ENCODE results near the gene LANCL2. TPM values are rescaled to one million over a fixed set of nuclear protein-coding genes. Genes with fewer than 3 reads are reported as not detected.

Gene LANCL2
- total and polyA plus RNA-seq, 9 of the 15 experiments (the other 6 are each of a cell fraction or from before 2014, with no cell fraction given), result 5.3 to 18.5 (median 13.5) TPM

GRCh38 chr7:55365675-55366460 lies 731 bp downstream of the LANCL2 start (continued):
- TF ChIP-seq RBFOX2 (IDR thresholded peaks at IDR 0.05; ENCODE audit: low read depth, low read length) (peak; percentile 98), ARID2 (IDR thresholded peaks at IDR 0.05) (no peak), MITF (IDR thresholded peaks at IDR 0.05) (peak; percentile 7; the same call in 1 of the 2 replicates), TAF7 (tag; IDR thresholded peaks at IDR 0.05) (peak; percentile 45; the same call in 1 of the 2 replicates), MYNN (IDR thresholded peaks at IDR 0.05) (no peak), MYNN (CRISPR knock-in tag; IDR thresholded peaks at IDR 0.05) (no peak), ZNF184 (CRISPR knock-in tag; IDR thresholded peaks at IDR 0.05) (no peak), ADNP (tag; IDR thresholded peaks at IDR 0.05) (no peak), ZFP30 (CRISPR knock-in tag; IDR thresholded peaks at IDR 0.05; ENCODE audit: borderline replicate concordance) (no peak), PCBP1 (IDR thresholded peaks at IDR 0.05; ENCODE audit: low read depth, low read length, poor library complexity, severe bottlenecking) (peak; percentile 82), PBX2 (CRISPR knock-in tag; IDR thresholded peaks at IDR 0.05; ENCODE audit: low read depth) (no peak), PBX2 (tag; conservative IDR thresholded peaks at IDR 0.05; ENCODE audit: low read depth) (no peak), SIN3B (IDR thresholded peaks at IDR 0.05; ENCODE audit: low read depth) (peak; percentile 93), GABPB2 (CRISPR knock-in tag; conservative IDR thresholded peaks at IDR 0.05) (no peak), ARHGAP35 (IDR thresholded peaks at IDR 0.05; ENCODE audit: partially characterized antibody) (no peak)
